Measurements from ENCODE around the gene ZNF281.

Gene ZNF281

GRCh38 chr1:200376528-200376927 lies 33.3 kb downstream of the ZNF281 start:
- no peak for TF ChIP-seq EZH2phosphoT487 (IDR thresholded peaks at IDR 0.05; ENCODE audit: borderline replicate concordance)
- TF ChIP-seq, protein P1, sequence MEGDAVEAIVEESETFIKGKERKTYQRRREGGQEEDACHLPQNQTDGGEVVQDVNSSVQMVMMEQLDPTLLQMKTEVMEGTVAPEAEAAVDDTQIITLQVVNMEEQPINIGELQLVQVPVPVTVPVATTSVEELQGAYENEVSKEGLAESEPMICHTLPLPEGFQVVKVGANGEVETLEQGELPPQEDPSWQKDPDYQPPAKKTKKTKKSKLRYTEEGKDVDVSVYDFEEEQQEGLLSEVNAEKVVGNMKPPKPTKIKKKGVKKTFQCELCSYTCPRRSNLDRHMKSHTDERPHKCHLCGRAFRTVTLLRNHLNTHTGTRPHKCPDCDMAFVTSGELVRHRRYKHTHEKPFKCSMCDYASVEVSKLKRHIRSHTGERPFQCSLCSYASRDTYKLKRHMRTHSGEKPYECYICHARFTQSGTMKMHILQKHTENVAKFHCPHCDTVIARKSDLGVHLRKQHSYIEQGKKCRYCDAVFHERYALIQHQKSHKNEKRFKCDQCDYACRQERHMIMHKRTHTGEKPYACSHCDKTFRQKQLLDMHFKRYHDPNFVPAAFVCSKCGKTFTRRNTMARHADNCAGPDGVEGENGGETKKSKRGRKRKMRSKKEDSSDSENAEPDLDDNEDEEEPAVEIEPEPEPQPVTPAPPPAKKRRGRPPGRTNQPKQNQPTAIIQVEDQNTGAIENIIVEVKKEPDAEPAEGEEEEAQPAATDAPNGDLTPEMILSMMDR (conservative IDR thresholded peaks at IDR 0.05; ENCODE audit: low read length) = no peak
- Histone ChIP-seq H3K4me2 (ENCODE audit: low read depth, low read length, poor library complexity, severe bottlenecking) (no peak overlapping the region), H3K9me2 (replicated peaks; ENCODE audit: low read depth, low read length) (no peaks in the 10 kb centered on the region), H3F3A (ENCODE audit: low read depth) (no peaks in the 10 kb centered on the region), H3K4me3 (ENCODE audit: low read length, poor library complexity, severe bottlenecking) (no peak overlapping the region), H3K9me3 (ENCODE audit: insufficient read depth, low read depth, low read length) (no peaks in the 10 kb centered on the region), H4K20me1 (ENCODE audit: insufficient read depth, low read length, poor library complexity, severe bottlenecking) (no peaks in the 10 kb centered on the region), H3K27me3 (ENCODE audit: insufficient read depth, low read length, poor library complexity, severe bottlenecking) (no peaks in the 10 kb centered on the region), H3K36me3 (ENCODE audit: insufficient read depth, low read length) (no peaks in the 10 kb centered on the region), H3K79me2 (ENCODE audit: insufficient read depth, low read length) (no peaks in the 10 kb centered on the region), H3K9ac (ENCODE audit: low read depth, low read length, poor library complexity, severe bottlenecking) (no peak overlapping the region), H2AFZ (ENCODE audit: low read length) (no peak overlapping the region), H3K4me1 (ENCODE audit: insufficient read depth, low read length, poor library complexity, severe bottlenecking) (peaks cover 4% of the 10 kb centered on the region)

DNA sequence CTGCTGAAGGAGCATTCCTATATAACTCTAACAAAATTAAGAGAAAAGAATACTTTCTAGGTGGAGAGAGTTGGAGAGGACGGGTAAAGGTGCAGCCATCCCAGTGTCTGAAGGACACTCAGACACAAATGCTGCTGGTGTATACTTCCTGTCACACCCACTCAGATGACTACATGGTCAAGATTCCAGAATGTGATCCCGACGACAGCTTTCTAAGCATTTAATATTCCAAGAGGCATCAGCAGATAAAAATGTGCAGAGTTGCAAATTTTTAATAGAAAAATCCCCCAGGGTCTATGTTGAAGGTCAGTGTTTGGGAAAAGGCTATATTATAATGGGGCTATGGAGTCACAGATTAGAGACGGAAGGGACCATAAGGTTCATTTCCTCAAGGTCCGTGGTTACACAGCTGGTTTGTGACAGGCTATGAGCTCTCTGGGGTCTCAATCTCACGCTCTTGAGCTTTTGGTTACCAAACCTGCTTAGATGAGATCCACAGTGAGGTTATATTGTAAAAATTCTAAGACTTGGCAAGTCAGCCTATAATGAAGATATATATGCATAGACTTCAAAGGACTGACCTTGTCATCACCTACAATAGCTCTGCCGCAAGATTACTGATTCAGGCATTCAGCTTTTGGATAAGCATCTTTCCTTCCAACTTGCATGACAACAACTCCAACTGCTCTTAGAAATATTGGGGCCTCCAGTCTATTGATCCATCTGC lies 35.1 kb downstream of the ZNF281 start:
- no peak overlapping the region for H3K9ac ChIP-seq (ENCODE audit: low read depth, low read length, poor library complexity, severe bottlenecking)
- TF ChIP-seq EZH2phosphoT487 (IDR thresholded peaks at IDR 0.05; ENCODE audit: borderline replicate concordance) = no peak
- TF ChIP-seq, protein P1 (conservative IDR thresholded peaks at IDR 0.05; ENCODE audit: low read length) = no peak

GRCh38 chr1:200373811-200374231 lies 36.0 kb downstream of the ZNF281 start:
- peaks cover 4% of the 10 kb centered on the region for H3K4me1 ChIP-seq (ENCODE audit: insufficient read depth, low read length, poor library complexity, severe bottlenecking)

More for the DNA sequence above, 35.1 kb downstream of the ZNF281 start:
- Histone ChIP-seq H3K4me2 (ENCODE audit: low read depth, low read length, poor library complexity, severe bottlenecking) (no peak overlapping the region), H3F3A (ENCODE audit: low read depth) (no peaks in the 10 kb centered on the region), H3K9me3 (ENCODE audit: insufficient read depth, low read depth, low read length) (no peaks in the 10 kb centered on the region), H4K20me1 (ENCODE audit: insufficient read depth, low read length, poor library complexity, severe bottlenecking) (no peaks in the 10 kb centered on the region), H3K9me2 (replicated peaks; ENCODE audit: low read depth, low read length) (no peaks in the 10 kb centered on the region), H3K27me3 (ENCODE audit: insufficient read depth, low read length, poor library complexity, severe bottlenecking) (no peaks in the 10 kb centered on the region), H3K36me3 (ENCODE audit: insufficient read depth, low read length) (no peaks in the 10 kb centered on the region), H3K4me3 (ENCODE audit: low read length, poor library complexity, severe bottlenecking) (no peak overlapping the region), H3K79me2 (ENCODE audit: insufficient read depth, low read length) (no peaks in the 10 kb centered on the region), H2AFZ (ENCODE audit: low read length) (no peak overlapping the region), H3K4me1 (ENCODE audit: insufficient read depth, low read length, poor library complexity, severe bottlenecking) (peaks cover 4% of the 10 kb centered on the region)

More at GRCh38 chr1:200373811-200374231, 36.0 kb downstream of the ZNF281 start:
- no peak overlapping the region for H3K9ac ChIP-seq (ENCODE audit: low read depth, low read length, poor library complexity, severe bottlenecking)
- no peaks in the 10 kb centered on the region for H3K36me3 ChIP-seq (ENCODE audit: insufficient read depth, low read length)
- H3K79me2 ChIP-seq (ENCODE audit: insufficient read depth, low read length) = no peaks in the 10 kb centered on the region
- TF ChIP-seq, protein P1 (conservative IDR thresholded peaks at IDR 0.05; ENCODE audit: low read length) = no peak
- TF ChIP-seq EZH2phosphoT487 (IDR thresholded peaks at IDR 0.05; ENCODE audit: borderline replicate concordance) = no peak
- no peak overlapping the region for H2AFZ ChIP-seq (ENCODE audit: low read length)
- H3K4me3 ChIP-seq (ENCODE audit: low read length, poor library complexity, severe bottlenecking) = no peak overlapping the region
- H3K27me3 ChIP-seq (ENCODE audit: insufficient read depth, low read length, poor library complexity, severe bottlenecking) = no peaks in the 10 kb centered on the region
- no peaks in the 10 kb centered on the region for H3K9me3 ChIP-seq (ENCODE audit: insufficient read depth, low read depth, low read length)
- no peaks in the 10 kb centered on the region for H4K20me1 ChIP-seq (ENCODE audit: insufficient read depth, low read length, poor library complexity, severe bottlenecking)
- H3K4me2 ChIP-seq (ENCODE audit: low read depth, low read length, poor library complexity, severe bottlenecking) = no peak overlapping the region
- H3F3A ChIP-seq (ENCODE audit: low read depth) = no peaks in the 10 kb centered on the region
- H3K9me2 ChIP-seq (replicated peaks; ENCODE audit: low read depth, low read length) = no peaks in the 10 kb centered on the region

All from Loucy (cell line).